K562 (cell line): ENCODE data around the gene LENG9. TPM values are rescaled to one million over a fixed set of nuclear protein-coding genes. Genes with fewer than 3 reads are reported as not detected.

Source experiments
- ATAC-seq: fragments of 200-7000 bp; cut with Tn5 transposase; 3 replicates; pipeline ENCODE4 v1.9.1; 2020; ENCODE audit warnings: moderate library complexity
- BruUV-seq: library from RNA; stranded (reverse); fragments of 400-500 nt; replicated peaks from 2 replicates; lab custom pipeline; 2021; lab: Mats Ljungman, UMichigan
- CTCF ChIA-PET: fragments of 300-600 bp; formaldehyde crosslinking; extraction: SDS; loops from one replicate; lab custom pipeline; 2021; ENCODE audit warnings: low intra/inter-chr PET ratio; lab: Yijun Ruan, JAX
- POLR2A ChIA-PET: fragments of 300-600, 350-650 bp; sonication (Branson Sonifier 250); formaldehyde crosslinking; extraction: SDS; loops from one replicate; lab custom pipeline; 2021; ENCODE audit warnings: antibody characterized with exemption, inconsistent platforms; lab: Yijun Ruan, JAX
- DNase-seq, 4 experiments: peaks; one replicate each; pipeline versions ENCODE4 v3.0.0 to v3.0.0-alpha.2; 2011 to 2018; ENCODE audit warnings: low spot score in 3 of 4, mixed read lengths in 3 of 4; ENCODE audit errors: extremely low read depth in 1 of 4
- FAIRE-seq: peaks from 2 replicates; lab custom pipeline; 2011; peaks lifted over from hg19 to GRCh38; lab: Jason Lieb, UNC
- H2AFZ ChIP-seq: 2 replicates; pipeline ENCODE4 v1.6.0; 2011; ENCODE audit warnings: low read depth, low read length, control low read depth, inconsistent platforms
- H3K27ac ChIP-seq: fragments of 200-600 bp; 3 replicates; pipeline ENCODE4 v1.8.0; 2011; ENCODE audit warnings: low read depth, mild to moderate bottlenecking, control low read depth, inconsistent platforms, low read length, moderate library complexity, mixed read lengths; ENCODE audit errors: extremely low read depth
- H3K27me3 ChIP-seq, 2 experiments: fragments of 300-600 bp in 1 of 2; 2 replicates in 1 of 2; 3 replicates in 1 of 2; pipeline versions ENCODE4 v1.6.0 to v1.8.0; 2011; ENCODE audit warnings: inconsistent platforms in 2 of 2, low read length in 2 of 2, mild to moderate bottlenecking in 1 of 2, mixed read lengths in 1 of 2, moderate library complexity in 1 of 2; ENCODE audit not compliant: control insufficient read depth in 2 of 2, insufficient read depth in 2 of 2
- H3K36me3 ChIP-seq: fragments of 300-600 bp; 3 replicates; pipeline ENCODE4 v1.8.0; 2011; ENCODE audit warnings: mild to moderate bottlenecking, low read length, inconsistent platforms; ENCODE audit not compliant: control insufficient read depth, insufficient read depth
- H3K4me1 ChIP-seq, 2 experiments: fragments of 200-600 bp in 1 of 2; replicated peaks in 1 of 2; 2 replicates in 1 of 2; 3 replicates in 1 of 2; pipeline versions ENCODE4 v1.5.1 to v1.8.0; 2011; ENCODE audit warnings: inconsistent platforms in 2 of 2, low read length in 2 of 2, mild to moderate bottlenecking in 1 of 2, mixed read lengths in 1 of 2, moderate library complexity in 1 of 2; ENCODE audit not compliant: control insufficient read depth in 2 of 2, insufficient read depth in 2 of 2
- H3K4me2 ChIP-seq: 2 replicates; pipeline ENCODE4 v1.6.1; 2011; ENCODE audit warnings: low read length, control low read depth, inconsistent platforms, mixed read lengths; ENCODE audit not compliant: insufficient read depth
- H3K4me3 ChIP-seq: fragments of 200-600 bp; sonication (generic), shearing (Covaris generic); 2 replicates; pipeline ENCODE4 v1.5.1; 2016; ENCODE audit warnings: control low read depth, inconsistent platforms
- H3K79me2 ChIP-seq: fragments of 200-600 bp; 3 replicates; pipeline ENCODE4 v1.8.0; 2011; ENCODE audit warnings: low read length, inconsistent platforms; ENCODE audit not compliant: control insufficient read depth, insufficient read depth
- H3K9ac ChIP-seq, 2 experiments: 2 replicates each; pipeline versions ENCODE4 v1.6.0 to v1.6.1; 2011; ENCODE audit warnings: low read depth in 2 of 2, low read length in 2 of 2, control low read depth in 1 of 2, inconsistent platforms in 1 of 2, mild to moderate bottlenecking in 1 of 2, mixed read lengths in 1 of 2; ENCODE audit not compliant: insufficient read depth in 1 of 2
- H3K9me1 ChIP-seq: one replicate; pipeline ENCODE4 v1.6.0; 2011; ENCODE audit warnings: inconsistent platforms, mild to moderate bottlenecking, low read length, moderate library complexity; ENCODE audit not compliant: control insufficient read depth, insufficient read depth
- H3K9me3 ChIP-seq: replicated peaks from 2 replicates; pipeline ENCODE4 v1.5.1; 2011; ENCODE audit warnings: low read depth, low read length, inconsistent platforms; ENCODE audit not compliant: control insufficient read depth, insufficient read depth
- H4K20me1 ChIP-seq: replicated peaks from 2 replicates; pipeline ENCODE4 v1.6.1; 2011; ENCODE audit warnings: low read length, inconsistent platforms, mixed read lengths; ENCODE audit not compliant: control insufficient read depth, insufficient read depth
- HMG20A ChIP-seq: fragments of 450-650 bp; formaldehyde crosslinking; conservative IDR thresholded peaks from 2 replicates; pipeline ENCODE4 v1.4.0; 2020; ENCODE audit warnings: mild to moderate bottlenecking, mixed read lengths
- HNRNPL ChIP-seq: fragments of 200-400 bp; formaldehyde crosslinking; IDR thresholded peaks from 2 replicates; pipeline ENCODE4 v1.6.1; 2017; ENCODE audit warnings: low read depth, mild to moderate bottlenecking, low read length
- POLR2G ChIP-seq: fragments of 200-400 bp; formaldehyde crosslinking; IDR thresholded peaks from 2 replicates; pipeline ENCODE4 v1.6.1; 2017; ENCODE audit warnings: low read depth, mild to moderate bottlenecking, antibody characterized with exemption, low read length, moderate library complexity
- RBFOX2 ChIP-seq: fragments of 200-400 bp; formaldehyde crosslinking; IDR thresholded peaks from 2 replicates; pipeline ENCODE4 v1.6.1; 2017; ENCODE audit warnings: low read depth, mild to moderate bottlenecking, low read length, moderate library complexity
- WGBS: fragments of 100-300 bp; shearing (Covaris generic); methylation state at CpG from one replicate; pipeline ENCODE4 v1.1.6; 2016; ENCODE audit warnings: low coverage, mixed read lengths; ENCODE audit not compliant: insufficient coverage; ENCODE audit errors: missing lambda C conversion rate; 5-methylcytosine and 5-hydroxymethylcytosine counted together
- in situ Hi-C: fragments of 300-500 bp; cut with MboI; formaldehyde crosslinking; loops from 4 replicates; pipeline ENCODE4 v1.15.0; 2018; ENCODE audit warnings: inconsistent platforms, mixed read lengths
- intact Hi-C: fragments of 100-400 bp; cut with micrococcal nuclease; formaldehyde crosslinking; loops from 2 replicates; pipeline ENCODE4 v1.14.2; 2022
- polyA plus RNA-seq, 8 experiments: library from polyadenylated mRNA; depleted of rRNA in 4 of 8; stranded (reverse) in 5 of 8; unstranded in 3 of 8; fragments of >200 nt; fragmentation: Nextera tagmentation in 2 of 8; fragmentation: Illumina TruSeq in 1 of 8; extraction: Ambion mirVana in 2 of 8; extraction: Trizol in 1 of 8; gene quantifications; 2 replicates each; pipeline versions ENCODE4 v1.2.1 to v1.2.3, GENCODE V29; 2011 to 2014; ENCODE audit warnings: inconsistent platforms in 1 of 8, missing spikeins in 1 of 8
- total RNA-seq, 7 experiments: library from RNA; depleted of rRNA in 6 of 7; stranded (reverse); fragments of >200 nt in 6 of 7; fragmentation: Illumina TruSeq in 2 of 7; extraction: Trizol in 2 of 7; gene quantifications; 2 replicates each; pipeline versions ENCODE4 v1.2.1 to v1.2.3, GENCODE V29; 2011 to 2021; ENCODE audit warnings: low replicate concordance in 1 of 7
- TF ChIP-seq, protein P1 (sequence below): fragments of 450-650 bp; IDR thresholded peaks from 2 replicates; pipeline ENCODE4 v1.6.1; 2016; ENCODE audit warnings: mild to moderate bottlenecking, moderate library complexity
- TF ChIP-seq, protein P2 (sequence below): sonication (generic); formaldehyde crosslinking; IDR thresholded peaks from 2 replicates; pipeline ENCODE4 v1.8.1; 2022; ENCODE audit warnings: missing genetic modification reagents
- TF ChIP-seq, protein P3 (sequence below): fragments of 450-650 bp; IDR thresholded peaks from 2 replicates; pipeline ENCODE4 v1.6.1; 2016; ENCODE audit warnings: borderline replicate concordance

The LENG9 gene
- total and polyA plus RNA-seq, 9 of the 15 experiments (the other 6 are each of a cell fraction or from before 2014, with no cell fraction given): 0.06 to 0.64 (median 0.33) TPM; not detected in 1

DNA sequence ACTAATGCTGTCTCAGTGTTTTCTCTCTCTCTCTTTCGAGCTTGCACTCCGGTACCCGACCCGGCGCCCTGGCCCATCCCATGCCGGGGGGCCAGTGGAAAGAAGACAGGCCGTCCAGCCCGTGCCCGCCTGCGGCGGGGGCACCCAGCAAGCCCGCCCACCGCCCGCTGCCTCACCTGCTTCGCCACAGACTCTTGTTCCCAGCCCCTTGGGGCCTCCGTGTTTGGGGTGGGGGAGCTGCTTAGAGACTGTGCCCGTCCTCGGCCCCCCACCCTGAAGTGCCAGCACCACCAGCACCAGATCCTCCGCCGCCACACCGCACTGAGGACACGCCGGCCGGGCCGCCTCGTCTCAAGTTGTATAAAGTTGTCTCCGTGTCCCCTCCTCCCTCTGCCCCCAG, 2.4 kb downstream of the LENG9 start:
- TF ChIP-seq, protein P1, sequence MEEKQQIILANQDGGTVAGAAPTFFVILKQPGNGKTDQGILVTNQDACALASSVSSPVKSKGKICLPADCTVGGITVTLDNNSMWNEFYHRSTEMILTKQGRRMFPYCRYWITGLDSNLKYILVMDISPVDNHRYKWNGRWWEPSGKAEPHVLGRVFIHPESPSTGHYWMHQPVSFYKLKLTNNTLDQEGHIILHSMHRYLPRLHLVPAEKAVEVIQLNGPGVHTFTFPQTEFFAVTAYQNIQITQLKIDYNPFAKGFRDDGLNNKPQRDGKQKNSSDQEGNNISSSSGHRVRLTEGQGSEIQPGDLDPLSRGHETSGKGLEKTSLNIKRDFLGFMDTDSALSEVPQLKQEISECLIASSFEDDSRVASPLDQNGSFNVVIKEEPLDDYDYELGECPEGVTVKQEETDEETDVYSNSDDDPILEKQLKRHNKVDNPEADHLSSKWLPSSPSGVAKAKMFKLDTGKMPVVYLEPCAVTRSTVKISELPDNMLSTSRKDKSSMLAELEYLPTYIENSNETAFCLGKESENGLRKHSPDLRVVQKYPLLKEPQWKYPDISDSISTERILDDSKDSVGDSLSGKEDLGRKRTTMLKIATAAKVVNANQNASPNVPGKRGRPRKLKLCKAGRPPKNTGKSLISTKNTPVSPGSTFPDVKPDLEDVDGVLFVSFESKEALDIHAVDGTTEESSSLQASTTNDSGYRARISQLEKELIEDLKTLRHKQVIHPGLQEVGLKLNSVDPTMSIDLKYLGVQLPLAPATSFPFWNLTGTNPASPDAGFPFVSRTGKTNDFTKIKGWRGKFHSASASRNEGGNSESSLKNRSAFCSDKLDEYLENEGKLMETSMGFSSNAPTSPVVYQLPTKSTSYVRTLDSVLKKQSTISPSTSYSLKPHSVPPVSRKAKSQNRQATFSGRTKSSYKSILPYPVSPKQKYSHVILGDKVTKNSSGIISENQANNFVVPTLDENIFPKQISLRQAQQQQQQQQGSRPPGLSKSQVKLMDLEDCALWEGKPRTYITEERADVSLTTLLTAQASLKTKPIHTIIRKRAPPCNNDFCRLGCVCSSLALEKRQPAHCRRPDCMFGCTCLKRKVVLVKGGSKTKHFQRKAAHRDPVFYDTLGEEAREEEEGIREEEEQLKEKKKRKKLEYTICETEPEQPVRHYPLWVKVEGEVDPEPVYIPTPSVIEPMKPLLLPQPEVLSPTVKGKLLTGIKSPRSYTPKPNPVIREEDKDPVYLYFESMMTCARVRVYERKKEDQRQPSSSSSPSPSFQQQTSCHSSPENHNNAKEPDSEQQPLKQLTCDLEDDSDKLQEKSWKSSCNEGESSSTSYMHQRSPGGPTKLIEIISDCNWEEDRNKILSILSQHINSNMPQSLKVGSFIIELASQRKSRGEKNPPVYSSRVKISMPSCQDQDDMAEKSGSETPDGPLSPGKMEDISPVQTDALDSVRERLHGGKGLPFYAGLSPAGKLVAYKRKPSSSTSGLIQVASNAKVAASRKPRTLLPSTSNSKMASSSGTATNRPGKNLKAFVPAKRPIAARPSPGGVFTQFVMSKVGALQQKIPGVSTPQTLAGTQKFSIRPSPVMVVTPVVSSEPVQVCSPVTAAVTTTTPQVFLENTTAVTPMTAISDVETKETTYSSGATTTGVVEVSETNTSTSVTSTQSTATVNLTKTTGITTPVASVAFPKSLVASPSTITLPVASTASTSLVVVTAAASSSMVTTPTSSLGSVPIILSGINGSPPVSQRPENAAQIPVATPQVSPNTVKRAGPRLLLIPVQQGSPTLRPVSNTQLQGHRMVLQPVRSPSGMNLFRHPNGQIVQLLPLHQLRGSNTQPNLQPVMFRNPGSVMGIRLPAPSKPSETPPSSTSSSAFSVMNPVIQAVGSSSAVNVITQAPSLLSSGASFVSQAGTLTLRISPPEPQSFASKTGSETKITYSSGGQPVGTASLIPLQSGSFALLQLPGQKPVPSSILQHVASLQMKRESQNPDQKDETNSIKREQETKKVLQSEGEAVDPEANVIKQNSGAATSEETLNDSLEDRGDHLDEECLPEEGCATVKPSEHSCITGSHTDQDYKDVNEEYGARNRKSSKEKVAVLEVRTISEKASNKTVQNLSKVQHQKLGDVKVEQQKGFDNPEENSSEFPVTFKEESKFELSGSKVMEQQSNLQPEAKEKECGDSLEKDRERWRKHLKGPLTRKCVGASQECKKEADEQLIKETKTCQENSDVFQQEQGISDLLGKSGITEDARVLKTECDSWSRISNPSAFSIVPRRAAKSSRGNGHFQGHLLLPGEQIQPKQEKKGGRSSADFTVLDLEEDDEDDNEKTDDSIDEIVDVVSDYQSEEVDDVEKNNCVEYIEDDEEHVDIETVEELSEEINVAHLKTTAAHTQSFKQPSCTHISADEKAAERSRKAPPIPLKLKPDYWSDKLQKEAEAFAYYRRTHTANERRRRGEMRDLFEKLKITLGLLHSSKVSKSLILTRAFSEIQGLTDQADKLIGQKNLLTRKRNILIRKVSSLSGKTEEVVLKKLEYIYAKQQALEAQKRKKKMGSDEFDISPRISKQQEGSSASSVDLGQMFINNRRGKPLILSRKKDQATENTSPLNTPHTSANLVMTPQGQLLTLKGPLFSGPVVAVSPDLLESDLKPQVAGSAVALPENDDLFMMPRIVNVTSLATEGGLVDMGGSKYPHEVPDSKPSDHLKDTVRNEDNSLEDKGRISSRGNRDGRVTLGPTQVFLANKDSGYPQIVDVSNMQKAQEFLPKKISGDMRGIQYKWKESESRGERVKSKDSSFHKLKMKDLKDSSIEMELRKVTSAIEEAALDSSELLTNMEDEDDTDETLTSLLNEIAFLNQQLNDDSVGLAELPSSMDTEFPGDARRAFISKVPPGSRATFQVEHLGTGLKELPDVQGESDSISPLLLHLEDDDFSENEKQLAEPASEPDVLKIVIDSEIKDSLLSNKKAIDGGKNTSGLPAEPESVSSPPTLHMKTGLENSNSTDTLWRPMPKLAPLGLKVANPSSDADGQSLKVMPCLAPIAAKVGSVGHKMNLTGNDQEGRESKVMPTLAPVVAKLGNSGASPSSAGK: no peak
- TF ChIP-seq HMG20A (CRISPR knock-in tag) (no peak), HNRNPL (0 out of 2 replicates have a peak, but pooled peaks have one; percentile 22), RBFOX2 (peak; percentile 41; the same call in 1 of the 2 replicates), POLR2G (peak; percentile 60; the same call in 1 of the 2 replicates)
- TF ChIP-seq, protein P2, sequence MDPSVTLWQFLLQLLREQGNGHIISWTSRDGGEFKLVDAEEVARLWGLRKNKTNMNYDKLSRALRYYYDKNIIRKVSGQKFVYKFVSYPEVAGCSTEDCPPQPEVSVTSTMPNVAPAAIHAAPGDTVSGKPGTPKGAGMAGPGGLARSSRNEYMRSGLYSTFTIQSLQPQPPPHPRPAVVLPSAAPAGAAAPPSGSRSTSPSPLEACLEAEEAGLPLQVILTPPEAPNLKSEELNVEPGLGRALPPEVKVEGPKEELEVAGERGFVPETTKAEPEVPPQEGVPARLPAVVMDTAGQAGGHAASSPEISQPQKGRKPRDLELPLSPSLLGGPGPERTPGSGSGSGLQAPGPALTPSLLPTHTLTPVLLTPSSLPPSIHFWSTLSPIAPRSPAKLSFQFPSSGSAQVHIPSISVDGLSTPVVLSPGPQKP (CRISPR knock-in tag): no peak
- TF ChIP-seq, protein P3, sequence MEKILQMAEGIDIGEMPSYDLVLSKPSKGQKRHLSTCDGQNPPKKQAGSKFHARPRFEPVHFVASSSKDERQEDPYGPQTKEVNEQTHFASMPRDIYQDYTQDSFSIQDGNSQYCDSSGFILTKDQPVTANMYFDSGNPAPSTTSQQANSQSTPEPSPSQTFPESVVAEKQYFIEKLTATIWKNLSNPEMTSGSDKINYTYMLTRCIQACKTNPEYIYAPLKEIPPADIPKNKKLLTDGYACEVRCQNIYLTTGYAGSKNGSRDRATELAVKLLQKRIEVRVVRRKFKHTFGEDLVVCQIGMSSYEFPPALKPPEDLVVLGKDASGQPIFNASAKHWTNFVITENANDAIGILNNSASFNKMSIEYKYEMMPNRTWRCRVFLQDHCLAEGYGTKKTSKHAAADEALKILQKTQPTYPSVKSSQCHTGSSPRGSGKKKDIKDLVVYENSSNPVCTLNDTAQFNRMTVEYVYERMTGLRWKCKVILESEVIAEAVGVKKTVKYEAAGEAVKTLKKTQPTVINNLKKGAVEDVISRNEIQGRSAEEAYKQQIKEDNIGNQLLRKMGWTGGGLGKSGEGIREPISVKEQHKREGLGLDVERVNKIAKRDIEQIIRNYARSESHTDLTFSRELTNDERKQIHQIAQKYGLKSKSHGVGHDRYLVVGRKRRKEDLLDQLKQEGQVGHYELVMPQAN: no peak
- TF ChIP-seq, all 486 proteins: peak for 3
- no peaks in the 10 kb centered on the region for H3K79me2 ChIP-seq
- no peaks in the 10 kb centered on the region for H3K9me1 ChIP-seq
- ChIA-PET CTCF (no interaction called here), POLR2A (interaction anchor here (0.6 to 2.1 kb wide), 2 partner anchors 13 to 260 kb away, joined by 4 to 11 read pairs; partner anchors contain the start of gene LENG8)
- ATAC-seq: no peak
- H3K4me3 ChIP-seq: no peak overlapping the region
- peak in 1 of 4 experiments; percentile 6 for DNase-seq
- peaks cover 14% of the 10 kb centered on the region; the same call in 1 of the 2 replicates for H4K20me1 ChIP-seq
- H3K4me1 ChIP-seq: peaks cover 0 to 43% of the 10 kb centered on the region in 2 experiments; a peak in 2 of 5 replicates
- BruUV-seq: TSS peak; percentile 26
- H3K36me3 ChIP-seq: peaks cover 62% of the 10 kb centered on the region
- H3K9me3 ChIP-seq: no peaks in the 10 kb centered on the region
- H3K9ac ChIP-seq: no peak overlapping the region
- intact Hi-C loops: no loop called here
- H3K4me2 ChIP-seq: no peak overlapping the region
- no peaks in the 10 kb centered on the region for H3K27me3 ChIP-seq
- 85% methylated on average over 7 of the region's 27 CpGs for WGBS
- H3K27ac ChIP-seq: no peak overlapping the region
- no peak overlapping the region for H2AFZ ChIP-seq
- in situ Hi-C loops: no loop called here
- no peak for FAIRE-seq
